BE2C (cell line): ENCODE data around the gene MOK.

Experiments used
- DNase-seq: peaks from one replicate; pipeline ENCODE4 v3.0.0-alpha.2; 2020
- H3K27me3 ChIP-seq: fragments of 250-450 bp; sonication (Bioruptor Pico); 2 replicates; pipeline ENCODE4 v1.5.1; 2020; ENCODE audit warnings: mild to moderate bottlenecking
- H3K36me3 ChIP-seq: fragments of 250-450 bp; sonication (Bioruptor Pico); 2 replicates; pipeline ENCODE4 v1.5.1; 2020; ENCODE audit warnings: mild to moderate bottlenecking
- H3K4me1 ChIP-seq: fragments of 250-450 bp; sonication (Bioruptor Pico); 2 replicates; pipeline ENCODE4 v1.5.1; 2020
- H3K4me3 ChIP-seq: 2 replicates; pipeline ENCODE4 v1.5.1; 2011; ENCODE audit warnings: low read depth, low read length
- H3K9me3 ChIP-seq: fragments of 250-450 bp; sonication (Bioruptor Pico); 2 replicates; pipeline ENCODE4 v1.5.1; 2020
- CTCF ChIP-seq: IDR thresholded peaks from 2 replicates; pipeline ENCODE4 v1.5.1; 2012; ENCODE audit warnings: mild to moderate bottlenecking, low read depth, low read length

The MOK gene

DNA sequence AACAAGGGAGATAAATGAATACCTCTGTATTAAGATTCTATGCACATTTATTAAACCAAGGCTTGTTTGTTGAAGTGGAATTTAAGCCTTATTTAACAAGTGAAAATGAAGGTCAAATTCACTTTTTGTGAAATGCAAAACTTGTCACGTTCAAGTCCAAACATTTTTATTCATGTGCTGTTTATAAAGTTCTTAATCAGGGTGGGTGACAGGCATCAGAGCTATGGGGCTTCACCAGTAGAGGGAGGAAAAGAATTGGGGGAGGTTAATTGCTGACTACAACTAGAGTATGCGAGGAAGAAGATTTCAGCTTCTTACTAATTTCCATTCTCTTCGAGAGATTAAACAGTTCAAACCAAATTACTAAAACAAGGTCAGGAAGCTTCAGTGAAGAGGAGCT lies 9.7 kb downstream of the MOK start:
- peak; percentile 52 for TF ChIP-seq CTCF
- Histone ChIP-seq H3K4me3 (no peak overlapping the region), H3K4me1 (no peaks in the 10 kb centered on the region), H3K9me3 (peaks cover 2% of the 10 kb centered on the region; the same call in 1 of the 2 replicates), H3K27me3 (no peaks in the 10 kb centered on the region), H3K36me3 (no peaks in the 10 kb centered on the region)
- no peak for DNase-seq

GRCh38 chr14:102293781-102294180 lies 11.2 kb downstream of the MOK start:
- Histone ChIP-seq H3K4me3 (no peak overlapping the region), H3K27me3 (no peaks in the 10 kb centered on the region), H3K36me3 (no peaks in the 10 kb centered on the region), H3K9me3 (peaks cover 2% of the 10 kb centered on the region; the same call in 1 of the 2 replicates), H3K4me1 (no peaks in the 10 kb centered on the region)
- no peak for TF ChIP-seq CTCF
- no peak for DNase-seq

- Histone ChIP-seq H3K36me3 (no peaks in the 10 kb centered on the region; the same call in 1 of the 2 replicates), H3K4me3 (no peak overlapping the region), H3K27me3 (no peaks in the 10 kb centered on the region), H3K4me1 (no peaks in the 10 kb centered on the region), H3K9me3 (peaks cover 1% of the 10 kb centered on the region; the same call in 1 of the 2 replicates)
- TF ChIP-seq CTCF, result no peak
- no peak for DNase-seq
Observed at GRCh38 chr14:102292441-102292840, 12.5 kb downstream of the MOK start.

- Histone ChIP-seq H3K36me3 (no peaks in the 10 kb centered on the region; the same call in 1 of the 2 replicates), H3K4me1 (peaks cover 9% of the 10 kb centered on the region), H3K27me3 (no peaks in the 10 kb centered on the region), H3K4me3 (no peak overlapping the region), H3K9me3 (no peaks in the 10 kb centered on the region; the same call in 1 of the 2 replicates)
- no peak for TF ChIP-seq CTCF
- DNase-seq, result no peak
Observed at GRCh38 chr14:102288139-102288538, 16.8 kb downstream of the MOK start.

- TF ChIP-seq CTCF, result no peak
- H3K9me3 ChIP-seq, result no peaks in the 10 kb centered on the region; the same call in 1 of the 2 replicates
- no peak overlapping the region for H3K4me3 ChIP-seq
- no peak for DNase-seq
- H3K36me3 ChIP-seq, result no peaks in the 10 kb centered on the region; the same call in 1 of the 2 replicates
- H3K4me1 ChIP-seq, result peaks cover 9% of the 10 kb centered on the region
- no peaks in the 10 kb centered on the region for H3K27me3 ChIP-seq
Observed at GRCh38 chr14:102285106-102285505, 19.9 kb downstream of the MOK start.

DNA sequence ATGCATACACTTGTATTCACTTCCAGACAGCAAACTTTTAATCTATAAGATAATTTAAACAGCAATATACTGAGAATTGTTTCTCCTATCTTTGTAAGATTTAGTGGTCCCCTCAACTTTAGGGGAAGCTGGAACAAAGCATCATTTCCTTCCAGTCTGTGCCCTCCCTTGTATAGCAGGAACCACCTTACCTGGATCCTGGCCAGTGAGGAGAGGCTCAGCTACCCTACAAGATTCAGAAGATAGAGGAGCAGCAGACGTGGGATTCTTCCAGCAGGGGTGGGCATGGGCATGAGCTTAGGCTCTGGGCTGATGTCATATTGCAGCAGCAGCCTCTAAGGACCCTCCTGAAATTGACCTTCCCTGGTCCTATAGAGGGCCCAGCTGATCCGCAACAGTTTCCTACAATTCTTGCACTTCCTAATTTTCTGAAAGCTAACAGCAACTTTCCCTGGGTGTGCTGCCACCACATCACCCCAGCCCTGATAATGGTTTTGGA lies 21.3 kb downstream of the MOK start:
- Histone ChIP-seq H3K4me1 (peaks cover 13% of the 10 kb centered on the region), H3K4me3 (no peak overlapping the region), H3K9me3 (no peaks in the 10 kb centered on the region; the same call in 1 of the 2 replicates), H3K36me3 (no peaks in the 10 kb centered on the region; the same call in 1 of the 2 replicates), H3K27me3 (no peaks in the 10 kb centered on the region)
- TF ChIP-seq CTCF, result no peak
- no peak for DNase-seq
